Endothelial cell of umbilical vein (primary cell): ENCODE results near the gene HOXC5. TPM values are rescaled to one million over a fixed set of nuclear protein-coding genes. Genes with fewer than 3 reads are reported as not detected.

Experiments
- BruUV-seq: library from RNA; stranded (reverse); fragments of 400-500 nt; replicated peaks from 2 replicates; lab custom pipeline; 2021; lab: Mats Ljungman, UMichigan
- CTCF ChIA-PET: fragments of 300-600, 350-600 bp; sonication (Branson Sonifier 250); formaldehyde crosslinking; loops from one replicate; lab custom pipeline; 2021; ENCODE audit warnings: antibody characterized with exemption, inconsistent platforms; lab: Charles Lee
- POLR2A ChIA-PET: fragments of 300-600, 350-600 bp; sonication (Branson Sonifier 250); formaldehyde crosslinking; loops from one replicate; lab custom pipeline; 2021; ENCODE audit warnings: antibody characterized with exemption, inconsistent platforms; lab: Charles Lee
- DNase-seq: peaks from one replicate; pipeline ENCODE4 v3.0.0-alpha.2; 2011; ENCODE audit warnings: low read depth, low spot score
- FAIRE-seq: peaks from 2 replicates; lab custom pipeline; 2011; peaks lifted over from hg19 to GRCh38; lab: Jason Lieb, UNC
- H2AFZ ChIP-seq: 2 replicates; pipeline ENCODE4 v1.6.0; 2012; ENCODE audit warnings: low read depth, low read length, control low read depth, inconsistent platforms
- H3K27ac ChIP-seq: 2 replicates; pipeline ENCODE4 v1.5.1; 2011; ENCODE audit warnings: low read depth, mild to moderate bottlenecking, control low read depth, low read length, moderate library complexity; ENCODE audit not compliant: insufficient read depth
- H3K27me3 ChIP-seq, 2 experiments: 2 replicates each; pipeline versions ENCODE4 v1.6.0 to v1.6.1; 2011; ENCODE audit warnings: low read length in 2 of 2, mixed read lengths in 1 of 2; ENCODE audit not compliant: control insufficient read depth in 2 of 2, insufficient read depth in 2 of 2
- H3K36me3 ChIP-seq, 2 experiments: 2 replicates in 1 of 2; 3 replicates in 1 of 2; pipeline ENCODE4 v1.5.1; 2011; ENCODE audit warnings: low read length in 2 of 2, mild to moderate bottlenecking in 1 of 2, moderate library complexity in 1 of 2; ENCODE audit not compliant: control insufficient read depth in 2 of 2, insufficient read depth in 2 of 2; ENCODE audit errors: extremely low read depth in 1 of 2
- H3K4me1 ChIP-seq: 3 replicates; pipeline ENCODE4 v1.5.1; 2011; ENCODE audit warnings: mild to moderate bottlenecking, low read length; ENCODE audit not compliant: control insufficient read depth, insufficient read depth; ENCODE audit errors: extremely low read depth
- H3K4me2 ChIP-seq: 2 replicates; pipeline ENCODE4 v1.6.1; 2011; ENCODE audit warnings: low read length, control low read depth, mixed read lengths; ENCODE audit not compliant: insufficient read depth
- H3K4me3 ChIP-seq, 3 experiments: fragments of 200-600 bp in 1 of 3; sonication (generic), shearing (Covaris generic) in 1 of 3; replicated peaks in 1 of 3; 2 replicates each; pipeline ENCODE4 v1.5.1; 2011 to 2016; ENCODE audit warnings: control low read depth in 3 of 3, low read length in 3 of 3, mild to moderate bottlenecking in 2 of 3, inconsistent platforms in 1 of 3, low read depth in 1 of 3, moderate library complexity in 1 of 3; ENCODE audit not compliant: insufficient read depth in 1 of 3
- H3K79me2 ChIP-seq: 2 replicates; pipeline ENCODE4 v1.6.0; 2012; ENCODE audit warnings: low read length, inconsistent platforms; ENCODE audit not compliant: control insufficient read depth, insufficient read depth
- H3K9ac ChIP-seq: replicated peaks from 2 replicates; pipeline ENCODE3; 2011; ENCODE audit warnings: low read length, control low read depth; ENCODE audit not compliant: insufficient read depth; ENCODE audit errors: extremely low read depth
- H3K9me1 ChIP-seq: replicated peaks from 3 replicates; pipeline ENCODE4 v1.6.0; 2011; ENCODE audit warnings: mild to moderate bottlenecking, low read length; ENCODE audit not compliant: control insufficient read depth, insufficient read depth; ENCODE audit errors: extremely low read depth
- H3K9me3 ChIP-seq: replicated peaks from 2 replicates; pipeline ENCODE4 v1.5.1; 2012; ENCODE audit warnings: low read length, inconsistent platforms; ENCODE audit not compliant: control insufficient read depth, insufficient read depth
- H4K20me1 ChIP-seq: replicated peaks from 2 replicates; pipeline ENCODE3; 2011; ENCODE audit warnings: mild to moderate bottlenecking, low read length; ENCODE audit not compliant: control insufficient read depth, insufficient read depth; ENCODE audit errors: extremely low read depth
- EZH2 ChIP-seq: IDR thresholded peaks from 2 replicates; pipeline ENCODE4 v1.6.1; 2012; ENCODE audit warnings: borderline replicate concordance, low read depth, mild to moderate bottlenecking, moderate library complexity, low read length, inconsistent platforms; ENCODE audit not compliant: severe bottlenecking
- FOS ChIP-seq: IDR thresholded peaks from 2 replicates; pipeline ENCODE4 v1.6.1; 2011; ENCODE audit warnings: mild to moderate bottlenecking, low read length, moderate library complexity, borderline replicate concordance; ENCODE audit not compliant: insufficient read depth
- GATA2 ChIP-seq: IDR thresholded peaks from 2 replicates; pipeline ENCODE4 v1.7.0; 2011; ENCODE audit warnings: low read depth, mild to moderate bottlenecking, moderate library complexity, mixed read lengths, low read length; ENCODE audit not compliant: insufficient read length, insufficient read depth
- JUN ChIP-seq: IDR thresholded peaks from 2 replicates; pipeline ENCODE4 v1.6.1; 2011; ENCODE audit warnings: borderline replicate concordance, low read depth; ENCODE audit not compliant: insufficient read length, insufficient read depth
- MYC ChIP-seq: IDR thresholded peaks from one replicate; pipeline ENCODE4 v1.6.1; 2011; ENCODE audit warnings: mild to moderate bottlenecking, low read depth, low read length
- POLR2A ChIP-seq: IDR thresholded peaks from 2 replicates; pipeline ENCODE4 v1.6.1; 2012; ENCODE audit warnings: low read depth, mild to moderate bottlenecking, control low read depth, low read length
- POLR2AphosphoS5 ChIP-seq: IDR thresholded peaks from 2 replicates; pipeline ENCODE4 v1.6.1; 2012; ENCODE audit warnings: low read depth, mild to moderate bottlenecking, control low read depth, low read length, moderate library complexity; ENCODE audit not compliant: insufficient read depth
- dilution Hi-C: fragments of 300-500 bp; cut with MboI; formaldehyde crosslinking; loops from one replicate; pipeline ENCODE4 v1.15.0; 2019; ENCODE audit warnings: low sequenced_read_pairs; ENCODE audit not compliant: extremely low pct_ligation_motif_present
- intact Hi-C: fragments of 100-400 bp; cut with micrococcal nuclease; formaldehyde crosslinking; loops from one replicate; pipeline ENCODE4 v1.10.0; 2022
- polyA plus RNA-seq, 4 experiments: library from polyadenylated mRNA; depleted of rRNA in 3 of 4; stranded (reverse) in 3 of 4; unstranded in 1 of 4; fragments of >200 nt; gene quantifications; 2 replicates each; pipeline versions ENCODE4 v1.2.1 to v1.2.3, GENCODE V29; 2011 to 2012; ENCODE audit warnings: missing spikeins in 1 of 4
- total RNA-seq: library from RNA; stranded (reverse); gene quantifications from 2 replicates; pipeline ENCODE4 v1.2.3, GENCODE V29; 2021
- TF ChIP-seq, protein P1 (sequence below), 2 donors: IDR thresholded peaks; 1 replicate in 1 of 2; 2 replicates in 1 of 2; pipeline ENCODE4 v1.5.1; 2011; ENCODE audit warnings: low read length in 2 of 2, mild to moderate bottlenecking in 2 of 2, moderate library complexity in 2 of 2, control low read depth in 1 of 2, inconsistent platforms in 1 of 2, low read depth in 1 of 2; ENCODE audit not compliant: insufficient read depth in 1 of 2; ENCODE audit errors: extremely low read depth in 1 of 2
- TF ChIP-seq, protein P2 (sequence below): IDR thresholded peaks from 2 replicates; pipeline ENCODE4 v1.6.1; 2011; ENCODE audit not compliant: insufficient read depth, insufficient read length

HOXC5 gene
- total and polyA plus RNA-seq, 2 donors (not counting 3 experiments of a cell fraction or from before 2014, with no cell fraction given): not detected

DNA sequence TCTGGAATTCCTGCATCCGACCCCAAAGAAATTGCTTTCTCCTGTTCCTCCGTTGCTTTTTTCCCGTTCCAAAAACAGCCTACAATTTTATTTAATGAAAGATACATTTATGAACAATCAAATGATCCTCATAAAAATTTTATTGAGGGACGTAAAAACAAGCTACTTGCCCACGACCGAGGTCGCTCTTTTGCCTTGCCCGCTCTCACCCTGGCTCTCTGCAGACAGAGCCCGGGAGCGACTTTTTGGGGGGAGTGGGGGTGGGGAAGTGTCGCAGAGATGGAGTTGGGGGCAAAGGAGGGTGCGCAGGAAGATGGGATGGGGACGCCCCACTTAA lies 34.0 kb upstream of the HOXC5 start:
- no peak for FAIRE-seq
- dilution Hi-C loops: no loop called here
- Histone ChIP-seq H2AFZ (no peak overlapping the region), H3K9me1 (no peaks in the 10 kb centered on the region), H3K79me2 (no peaks in the 10 kb centered on the region), H3K4me1 (no peaks in the 10 kb centered on the region), H3K9me3 (no peaks in the 10 kb centered on the region), H4K20me1 (no peaks in the 10 kb centered on the region), H3K9ac (no peak overlapping the region), H3K27ac (no peak overlapping the region), H3K4me3 (no peak overlapping the region), H3K27me3 (peaks cover 77 to 98% of the 10 kb centered on the region in 2 experiments), H3K4me2 (no peak overlapping the region), H3K36me3 (no peaks in the 10 kb centered on the region)
- no TSS peak for BruUV-seq
- intact Hi-C loops: no loop called here
- DNase-seq: no peak
- ChIA-PET CTCF (interaction anchor here (2.6 to 3.4 kb wide), 2 partner anchors 202 to 209 kb away, joined by 11 to 17 read pairs; no protein-coding TSS in a partner anchor), POLR2A (no interaction called here)
- TF ChIP-seq FOS (no peak), POLR2AphosphoS5 (no peak), POLR2A (no peak), EZH2 (no peak), JUN (no peak), MYC (no peak), GATA2 (no peak)
- TF ChIP-seq, protein P1, sequence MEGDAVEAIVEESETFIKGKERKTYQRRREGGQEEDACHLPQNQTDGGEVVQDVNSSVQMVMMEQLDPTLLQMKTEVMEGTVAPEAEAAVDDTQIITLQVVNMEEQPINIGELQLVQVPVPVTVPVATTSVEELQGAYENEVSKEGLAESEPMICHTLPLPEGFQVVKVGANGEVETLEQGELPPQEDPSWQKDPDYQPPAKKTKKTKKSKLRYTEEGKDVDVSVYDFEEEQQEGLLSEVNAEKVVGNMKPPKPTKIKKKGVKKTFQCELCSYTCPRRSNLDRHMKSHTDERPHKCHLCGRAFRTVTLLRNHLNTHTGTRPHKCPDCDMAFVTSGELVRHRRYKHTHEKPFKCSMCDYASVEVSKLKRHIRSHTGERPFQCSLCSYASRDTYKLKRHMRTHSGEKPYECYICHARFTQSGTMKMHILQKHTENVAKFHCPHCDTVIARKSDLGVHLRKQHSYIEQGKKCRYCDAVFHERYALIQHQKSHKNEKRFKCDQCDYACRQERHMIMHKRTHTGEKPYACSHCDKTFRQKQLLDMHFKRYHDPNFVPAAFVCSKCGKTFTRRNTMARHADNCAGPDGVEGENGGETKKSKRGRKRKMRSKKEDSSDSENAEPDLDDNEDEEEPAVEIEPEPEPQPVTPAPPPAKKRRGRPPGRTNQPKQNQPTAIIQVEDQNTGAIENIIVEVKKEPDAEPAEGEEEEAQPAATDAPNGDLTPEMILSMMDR (IDR thresholded peaks at IDR 0.05; ENCODE audit: extremely low read depth in 1 of 2, insufficient read depth in 1 of 2, low read depth in 1 of 2, low read length in 2 of 2): no peak
- TF ChIP-seq, protein P2, sequence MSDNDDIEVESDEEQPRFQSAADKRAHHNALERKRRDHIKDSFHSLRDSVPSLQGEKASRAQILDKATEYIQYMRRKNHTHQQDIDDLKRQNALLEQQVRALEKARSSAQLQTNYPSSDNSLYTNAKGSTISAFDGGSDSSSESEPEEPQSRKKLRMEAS: no peak
